SW 1271 (cell line): ENCODE data around the gene PLEKHG5.

ENCODE experiments used
- DNase-seq, 2 experiments: peaks; one replicate each; lab custom pipeline; 2025; lab: John Stamatoyannopoulos, UW

Gene PLEKHG5

GRCh38 chr1:6491480-6491962 is at the start of gene PLEKHG5:
Gene PLEKHG5 (minus strand): TSS chr1:6491667. CDS start chr1:6477571, 14,096 bp downstream.
- DNase-seq = peak; percentile 86

GRCh38 chr1:6538956-6539355 is 47.5 kb upstream of the PLEKHG5 start:
- DNase-seq = no peak

GRCh38 chr1:6536291-6536690 is 44.8 kb upstream of the PLEKHG5 start:
- DNase-seq = no peak

GRCh38 chr1:6535214-6535613 is 43.7 kb upstream of the PLEKHG5 start:
- DNase-seq = no peak

GRCh38 chr1:6534248-6534822 is 42.9 kb upstream of the PLEKHG5 start:
- no peak for DNase-seq

GRCh38 chr1:6531996-6532395 is 40.5 kb upstream of the PLEKHG5 start:
- DNase-seq = no peak

- no peak for DNase-seq
Observed at GRCh38 chr1:6530504-6531160, 39.2 kb upstream of the PLEKHG5 start.

GRCh38 chr1:6528492-6528891 is 37.0 kb upstream of the PLEKHG5 start:
- no peak for DNase-seq

- no peak for DNase-seq
Observed at GRCh38 chr1:6526316-6526715, 34.8 kb upstream of the PLEKHG5 start.

GRCh38 chr1:6523566-6523965 is 32.1 kb upstream of the PLEKHG5 start:
- DNase-seq = peak in 1 of 2 experiments; percentile 29

GRCh38 chr1:6521536-6521935 is 30.1 kb upstream of the PLEKHG5 start:
- DNase-seq = no peak

- no peak for DNase-seq
Observed at GRCh38 chr1:6519935-6520671, 28.6 kb upstream of the PLEKHG5 start.

GRCh38 chr1:6519491-6519934 is 28.0 kb upstream of the PLEKHG5 start:
- no peak for DNase-seq

GRCh38 chr1:6517435-6517851 is 26.0 kb upstream of the PLEKHG5 start:
- DNase-seq = no peak

GRCh38 chr1:6515771-6516170 is 24.3 kb upstream of the PLEKHG5 start:
- DNase-seq = peak; percentile 16 to 21

GRCh38 chr1:6513320-6513801 is 21.9 kb upstream of the PLEKHG5 start:
- no peak for DNase-seq

GRCh38 chr1:6512908-6513280 is 21.4 kb upstream of the PLEKHG5 start:
- no peak for DNase-seq

GRCh38 chr1:6512245-6512907 is 20.9 kb upstream of the PLEKHG5 start:
- DNase-seq = no peak

GRCh38 chr1:6511561-6512244 is 20.2 kb upstream of the PLEKHG5 start:
- no peak for DNase-seq

- DNase-seq = no peak
Observed at GRCh38 chr1:6511056-6511455, 19.6 kb upstream of the PLEKHG5 start.

GRCh38 chr1:6510493-6510892 is 19.0 kb upstream of the PLEKHG5 start:
- no peak for DNase-seq

GRCh38 chr1:6509919-6510291 is 18.4 kb upstream of the PLEKHG5 start:
- no peak for DNase-seq
